Progenitor cell of endocrine pancreas (in vitro differentiated cells): Measurements from ENCODE around the gene FRMD4A. TPM values are rescaled to one million over a fixed set of nuclear protein-coding genes. Genes with fewer than 3 reads are reported as not detected.

Experiments
- DNase-seq: peaks from one replicate; pipeline ENCODE4 v3.0.0; 2021; ENCODE audit warnings: low spot score; ENCODE audit not compliant: unreplicated experiment
- H3K27ac Mint-ChIP-seq: 2 replicates; pipeline ENCODE4 v1.8.0; 2021; ENCODE audit warnings: mild to moderate bottlenecking, moderate library complexity, mixed read lengths
- H3K27me3 Mint-ChIP-seq: 2 replicates; pipeline ENCODE4 v1.8.0; 2021; ENCODE audit warnings: mixed read lengths
- H3K36me3 Mint-ChIP-seq: 2 replicates; pipeline ENCODE4 v1.8.0; 2022; ENCODE audit warnings: mixed read lengths; ENCODE audit not compliant: insufficient read depth
- H3K4me1 Mint-ChIP-seq: 2 replicates; pipeline ENCODE4 v1.8.0; 2021; ENCODE audit warnings: low read depth, mixed read lengths
- H3K4me3 Mint-ChIP-seq: 2 replicates; pipeline ENCODE4 v1.8.0; 2021; ENCODE audit warnings: low read depth, mild to moderate bottlenecking, moderate library complexity, mixed read lengths
- H3K9me3 Mint-ChIP-seq: 2 replicates; pipeline ENCODE4 v1.8.0; 2021; ENCODE audit warnings: low read depth, mixed read lengths
- total RNA-seq: library from RNA; stranded (reverse); gene quantifications from 2 replicates; pipeline ENCODE4 v1.2.1, GENCODE V29; 2021
- TF ChIP-seq, protein P1 (sequence below): fragments of 200-600 bp; sonication (generic); IDR thresholded peaks from one replicate; pipeline ENCODE4 v1.5.0; 2021; ENCODE audit warnings: antibody characterized with exemption, mild to moderate bottlenecking; ENCODE audit not compliant: unreplicated experiment

FRMD4A gene
- total RNA-seq, 1 donor from 2014 or later: 42.2 TPM

DNA sequence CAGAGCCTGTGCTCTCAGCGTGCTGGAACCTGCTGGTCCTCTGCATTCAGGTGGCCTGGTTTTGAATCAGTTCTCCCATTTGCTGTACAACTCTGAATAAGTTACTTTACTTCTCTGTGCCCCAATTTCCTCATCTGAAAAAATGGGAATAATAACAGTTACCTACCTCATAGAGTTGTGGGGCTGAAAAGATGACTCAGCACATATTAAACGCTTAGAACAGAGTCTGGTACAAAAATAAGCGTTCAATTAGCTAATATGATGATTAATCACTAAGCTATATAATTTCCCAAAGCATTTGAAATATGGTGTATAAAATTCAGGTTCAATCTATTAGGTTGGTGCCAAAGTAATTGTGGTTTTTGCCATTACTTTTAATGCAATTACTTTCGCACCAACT is 484.8 kb downstream of the FRMD4A start:
- no peak overlapping the region for H3K4me3 Mint-ChIP-seq
- DNase-seq: no peak
- peaks cover 2% of the 10 kb centered on the region for H3K4me1 Mint-ChIP-seq
- no peaks in the 10 kb centered on the region for H3K9me3 Mint-ChIP-seq
- H3K36me3 Mint-ChIP-seq: no peaks in the 10 kb centered on the region
- H3K27me3 Mint-ChIP-seq: no peaks in the 10 kb centered on the region
- no peak overlapping the region for H3K27ac Mint-ChIP-seq
- TF ChIP-seq, protein P1, sequence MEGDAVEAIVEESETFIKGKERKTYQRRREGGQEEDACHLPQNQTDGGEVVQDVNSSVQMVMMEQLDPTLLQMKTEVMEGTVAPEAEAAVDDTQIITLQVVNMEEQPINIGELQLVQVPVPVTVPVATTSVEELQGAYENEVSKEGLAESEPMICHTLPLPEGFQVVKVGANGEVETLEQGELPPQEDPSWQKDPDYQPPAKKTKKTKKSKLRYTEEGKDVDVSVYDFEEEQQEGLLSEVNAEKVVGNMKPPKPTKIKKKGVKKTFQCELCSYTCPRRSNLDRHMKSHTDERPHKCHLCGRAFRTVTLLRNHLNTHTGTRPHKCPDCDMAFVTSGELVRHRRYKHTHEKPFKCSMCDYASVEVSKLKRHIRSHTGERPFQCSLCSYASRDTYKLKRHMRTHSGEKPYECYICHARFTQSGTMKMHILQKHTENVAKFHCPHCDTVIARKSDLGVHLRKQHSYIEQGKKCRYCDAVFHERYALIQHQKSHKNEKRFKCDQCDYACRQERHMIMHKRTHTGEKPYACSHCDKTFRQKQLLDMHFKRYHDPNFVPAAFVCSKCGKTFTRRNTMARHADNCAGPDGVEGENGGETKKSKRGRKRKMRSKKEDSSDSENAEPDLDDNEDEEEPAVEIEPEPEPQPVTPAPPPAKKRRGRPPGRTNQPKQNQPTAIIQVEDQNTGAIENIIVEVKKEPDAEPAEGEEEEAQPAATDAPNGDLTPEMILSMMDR: no peak

DNA sequence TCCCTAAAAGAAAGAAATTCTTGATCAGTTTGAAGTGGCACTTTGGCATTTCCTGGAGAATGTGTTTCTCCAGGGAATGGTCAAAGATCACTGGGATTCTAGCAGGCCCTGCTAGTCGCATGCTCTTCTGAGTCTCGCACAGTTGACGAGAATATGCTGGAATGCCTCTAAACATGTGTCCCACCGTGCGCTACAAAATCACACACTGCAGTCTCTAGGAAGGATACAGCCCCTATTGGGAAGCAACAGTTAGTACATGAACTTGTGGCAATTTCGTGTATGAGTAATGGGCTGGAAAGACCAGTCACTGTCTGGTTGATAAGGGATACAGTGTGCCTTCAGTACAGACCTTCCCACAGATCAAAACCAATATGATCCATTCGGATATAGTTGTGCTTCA is 486.1 kb downstream of the FRMD4A start:
- Mint-ChIP-seq H3K27ac (no peak overlapping the region), H3K4me1 (peaks cover 2% of the 10 kb centered on the region), H3K36me3 (no peaks in the 10 kb centered on the region), H3K27me3 (no peaks in the 10 kb centered on the region), H3K9me3 (no peaks in the 10 kb centered on the region), H3K4me3 (no peak overlapping the region)
- DNase-seq: no peak
- TF ChIP-seq, protein P1: no peak

DNA sequence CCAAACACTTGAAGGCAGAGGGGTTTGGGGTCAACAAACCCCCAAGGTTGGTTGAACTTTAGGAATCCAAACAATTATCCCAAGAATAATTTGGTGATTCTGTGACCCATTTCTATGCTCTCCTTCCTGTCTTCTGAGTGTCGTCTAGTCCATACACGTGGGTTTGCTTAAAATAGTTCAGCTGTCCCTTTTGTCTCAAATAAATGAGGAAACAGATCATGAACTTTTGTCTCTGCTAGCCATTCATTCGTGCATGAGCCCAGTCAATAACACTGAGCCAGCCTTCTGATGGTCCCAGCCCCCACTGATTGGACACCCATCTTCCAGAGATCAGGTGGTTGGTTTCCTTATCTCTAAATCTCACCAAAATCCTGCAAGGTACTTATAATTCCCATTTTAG is 488.6 kb downstream of the FRMD4A start:
- Mint-ChIP-seq H3K36me3 (no peaks in the 10 kb centered on the region), H3K4me1 (no peaks in the 10 kb centered on the region), H3K4me3 (no peak overlapping the region)

DNA sequence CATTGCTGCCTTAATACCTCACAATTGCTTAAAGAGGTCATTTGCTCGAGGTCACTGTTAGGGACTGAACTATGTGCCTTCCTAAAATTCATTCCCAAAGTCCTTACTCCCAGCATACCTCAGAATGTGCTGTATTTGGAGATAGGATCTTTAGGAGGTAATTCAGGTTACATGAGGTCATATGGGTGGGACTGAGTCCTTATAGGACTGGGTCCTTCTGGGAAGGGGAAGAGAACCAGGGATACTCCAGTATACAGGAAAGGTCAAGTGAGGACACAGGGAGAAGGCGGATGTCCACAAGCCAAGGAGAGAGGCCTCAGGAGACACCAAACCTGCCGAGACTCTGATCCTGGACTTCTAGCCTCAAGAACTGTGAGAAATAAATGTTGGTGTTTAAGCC is 490.7 kb downstream of the FRMD4A start:
- no peak for DNase-seq
- Mint-ChIP-seq H3K36me3 (no peaks in the 10 kb centered on the region), H3K4me3 (no peak overlapping the region), H3K27me3 (no peaks in the 10 kb centered on the region), H3K27ac (no peak overlapping the region), H3K9me3 (no peaks in the 10 kb centered on the region), H3K4me1 (no peaks in the 10 kb centered on the region)
- TF ChIP-seq, protein P1: no peak

More for the DNA sequence above, 488.6 kb downstream of the FRMD4A start:
- Mint-ChIP-seq H3K27me3 (no peaks in the 10 kb centered on the region), H3K9me3 (no peaks in the 10 kb centered on the region), H3K27ac (no peak overlapping the region)
- DNase-seq: no peak
- TF ChIP-seq, protein P1: no peak

DNA sequence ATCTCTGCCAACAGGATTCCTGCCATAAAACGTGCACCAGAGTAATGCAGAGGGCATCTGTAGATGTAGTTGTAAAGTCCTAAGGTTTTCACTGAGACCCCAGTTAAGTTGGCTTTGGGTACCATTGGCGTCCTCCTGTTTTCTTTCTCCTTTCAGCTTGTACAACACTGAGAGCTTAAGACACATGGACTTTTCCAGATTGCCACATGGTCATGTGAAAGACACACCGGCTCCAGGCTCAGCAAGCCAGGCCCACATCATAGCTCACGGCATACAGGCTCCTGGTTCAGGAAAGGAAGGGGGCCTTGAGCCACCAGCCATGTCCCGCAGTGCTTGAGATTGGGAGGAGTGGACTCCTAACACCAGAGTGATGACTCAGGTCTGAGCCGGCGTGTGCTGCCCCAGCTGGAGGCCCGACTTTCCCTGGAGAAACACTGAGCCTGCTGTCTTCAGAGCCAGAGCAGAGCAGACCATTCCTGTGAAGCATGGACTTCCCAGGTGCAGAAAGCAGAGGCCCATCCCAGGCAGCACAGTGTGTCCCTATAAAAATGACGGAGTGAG is 491.2 kb downstream of the FRMD4A start:
- DNase-seq: no peak
- H3K4me1 Mint-ChIP-seq: no peaks in the 10 kb centered on the region
- H3K4me3 Mint-ChIP-seq: no peak overlapping the region
- H3K36me3 Mint-ChIP-seq: no peaks in the 10 kb centered on the region
- no peak overlapping the region for H3K27ac Mint-ChIP-seq
- H3K9me3 Mint-ChIP-seq: no peaks in the 10 kb centered on the region
- no peaks in the 10 kb centered on the region for H3K27me3 Mint-ChIP-seq
- TF ChIP-seq, protein P1: no peak
